NOMO-1 (cell line): ENCODE data around the gene UNC93A.
"Not testable (repeated sequence)": the region's sequence is repeated elsewhere in the genome, so short reads cannot be mapped to it uniquely, and the experiment has no call there.

Experiments used
- DNase-seq, 2 experiments: peaks; one replicate each; lab custom pipeline; 2025; ENCODE audit not compliant: unreplicated experiment in 2 of 2; lab: John Stamatoyannopoulos, UW

Gene UNC93A

DNA sequence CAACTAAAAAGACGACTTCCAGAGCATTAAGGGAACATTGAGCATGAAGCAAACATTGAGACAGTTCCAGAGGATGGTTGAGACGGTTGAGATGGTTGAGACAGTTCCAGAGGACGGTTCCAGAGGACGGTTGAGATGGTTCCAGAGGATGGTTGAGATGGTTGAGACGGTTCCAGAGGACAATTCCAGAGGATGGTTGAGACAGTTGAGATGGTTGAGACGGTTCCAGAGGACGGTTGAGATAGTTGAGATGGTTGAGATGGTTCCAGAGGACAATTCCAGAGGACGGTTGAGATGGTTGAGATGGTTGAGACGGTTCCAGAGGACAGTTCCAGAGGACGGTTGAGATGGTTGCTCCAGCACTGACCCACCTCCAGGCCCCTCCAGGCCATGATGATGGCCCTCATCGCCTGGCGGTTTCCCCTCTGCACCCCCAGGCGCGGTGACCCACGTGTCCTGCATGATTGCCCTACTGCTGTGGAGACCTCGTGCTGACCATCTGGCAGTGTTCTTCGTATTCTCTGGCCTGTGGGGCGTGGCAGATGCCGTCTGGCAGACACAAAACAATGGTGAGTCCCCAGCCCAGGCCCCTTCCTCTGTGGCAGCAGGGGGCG lies 16.3 kb downstream of the UNC93A start:
- DNase-seq, result no peak

DNA sequence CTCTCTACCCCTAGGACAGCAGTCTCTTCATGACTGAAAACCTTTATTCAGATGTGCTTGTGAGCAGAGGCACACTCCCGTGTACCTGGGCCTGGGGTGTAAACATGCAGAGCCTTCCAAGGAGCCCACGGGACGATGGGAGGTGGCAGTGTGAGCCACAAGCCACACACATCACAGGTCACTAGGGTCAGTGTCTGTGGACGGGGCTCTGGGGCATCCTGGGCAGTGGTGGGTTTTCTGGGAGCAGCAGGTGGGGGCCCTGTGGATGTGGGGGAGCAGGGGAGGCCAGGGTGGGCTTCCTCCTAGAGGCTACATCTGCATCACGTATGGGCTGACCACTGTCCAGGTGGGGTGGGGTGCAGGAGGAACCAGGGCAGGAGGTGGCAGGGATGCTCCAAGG lies 17.1 kb downstream of the UNC93A start:
- DNase-seq, result no peak

DNA sequence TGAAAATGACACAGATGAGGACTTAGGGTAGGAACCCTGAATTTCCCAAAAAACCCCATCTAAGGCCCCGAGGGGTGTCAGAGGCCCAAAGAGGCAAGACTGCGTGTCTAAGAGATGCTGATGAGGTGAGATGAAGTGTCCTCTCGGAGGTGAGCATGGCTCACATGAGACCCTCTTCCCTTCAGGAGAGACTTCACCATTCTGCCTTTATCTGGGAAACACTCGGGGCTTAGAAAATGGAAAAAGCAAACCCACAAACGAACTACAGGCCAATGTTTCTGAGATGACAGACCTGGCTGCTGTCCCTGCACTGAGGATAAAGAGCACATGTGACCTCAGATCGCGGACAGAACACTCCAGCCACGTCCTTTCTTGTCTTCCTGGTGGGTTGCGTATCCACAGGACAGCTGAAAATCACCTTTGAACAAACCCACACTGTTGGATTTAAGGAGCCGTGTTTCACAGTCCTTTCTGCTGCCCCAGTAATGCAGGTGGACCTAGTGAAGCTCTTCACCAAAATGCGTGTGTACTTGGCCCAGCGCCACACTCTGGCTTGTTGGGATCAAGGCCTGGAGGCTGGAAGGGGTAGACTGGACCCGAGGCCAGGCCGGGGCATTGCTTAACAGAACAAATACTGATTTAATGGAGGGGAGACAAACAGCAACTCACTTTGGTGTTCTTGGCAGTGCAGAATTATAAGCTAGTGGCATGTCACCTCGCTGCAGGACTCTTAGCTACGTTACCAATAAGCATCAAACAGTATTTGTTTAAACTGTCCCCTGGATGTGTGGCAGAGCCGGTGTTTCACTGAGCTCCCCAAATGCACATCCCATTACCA lies 18.5 kb downstream of the UNC93A start:
- DNase-seq, result not testable (repeated sequence)

DNA sequence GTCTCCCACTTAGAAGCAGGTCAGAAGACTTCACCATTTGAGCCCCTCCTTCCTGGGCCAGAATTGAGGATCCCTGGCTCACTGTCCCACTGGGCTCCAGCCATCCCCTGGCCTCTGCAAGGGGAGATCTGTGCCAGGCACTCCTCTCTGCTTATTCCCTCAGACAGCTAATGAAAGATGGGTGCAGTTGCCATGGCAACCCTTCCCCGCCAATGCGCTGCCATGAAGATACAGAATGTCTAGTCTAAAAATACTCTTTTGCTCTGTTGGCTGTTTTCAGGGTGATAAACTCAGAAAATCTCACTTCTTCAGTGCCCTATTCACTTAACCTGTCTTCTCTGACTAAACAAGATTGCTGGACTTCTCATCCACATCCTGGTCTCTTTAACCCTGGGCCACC lies 20.2 kb downstream of the UNC93A start:
- no peak for DNase-seq

DNA sequence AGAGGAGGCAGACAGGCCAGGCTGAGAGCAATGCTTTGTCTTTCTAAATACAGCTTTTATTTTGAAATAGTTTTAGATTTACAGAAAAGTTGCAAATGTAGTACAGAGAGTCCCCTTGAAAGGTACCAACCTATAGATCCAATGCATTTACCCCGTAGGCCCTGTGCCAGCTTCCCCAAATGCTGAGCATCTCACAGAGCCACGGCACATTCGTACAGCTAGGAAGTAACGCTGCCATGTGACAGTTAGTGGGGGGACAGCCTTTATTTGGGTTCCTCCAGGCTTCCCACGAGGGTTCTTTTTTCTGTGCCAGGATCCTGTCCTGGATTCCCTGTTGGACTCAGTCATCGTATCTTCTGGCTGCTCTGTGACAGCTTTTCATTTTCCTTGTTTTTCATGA lies 20.6 kb downstream of the UNC93A start:
- not testable (repeated sequence) for DNase-seq

DNA sequence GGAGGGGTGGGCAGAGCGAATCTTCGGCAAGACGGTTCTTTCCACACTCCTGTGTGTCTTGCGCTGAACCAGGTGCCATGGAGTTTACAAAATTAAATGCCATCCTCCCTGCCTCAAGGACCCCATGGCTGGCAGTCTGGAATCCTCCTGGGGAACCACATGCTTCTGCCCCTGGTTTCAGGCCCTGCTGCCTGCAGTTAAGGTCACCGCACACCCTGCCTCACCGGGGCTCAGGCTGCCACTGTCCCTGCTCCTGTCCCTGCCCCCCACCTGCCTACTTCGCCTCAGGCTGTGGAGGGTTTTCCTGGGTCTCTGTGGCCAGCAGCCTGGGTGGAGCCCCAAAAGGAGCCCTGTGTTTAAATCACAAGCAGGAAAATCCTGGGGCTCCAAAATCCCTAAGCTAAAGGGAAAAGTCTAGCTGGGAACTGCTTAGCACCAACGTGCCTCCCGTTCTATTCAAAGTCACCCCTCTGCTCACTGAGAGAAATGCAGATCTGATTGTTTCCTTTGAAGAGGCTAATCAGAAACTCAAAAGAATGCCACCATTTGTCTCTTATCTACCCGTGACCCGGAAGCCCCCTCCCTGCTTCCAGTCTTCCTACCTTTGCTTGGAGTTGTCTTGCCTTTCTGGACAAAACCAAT lies 23.2 kb downstream of the UNC93A start:
- no peak for DNase-seq

DNA sequence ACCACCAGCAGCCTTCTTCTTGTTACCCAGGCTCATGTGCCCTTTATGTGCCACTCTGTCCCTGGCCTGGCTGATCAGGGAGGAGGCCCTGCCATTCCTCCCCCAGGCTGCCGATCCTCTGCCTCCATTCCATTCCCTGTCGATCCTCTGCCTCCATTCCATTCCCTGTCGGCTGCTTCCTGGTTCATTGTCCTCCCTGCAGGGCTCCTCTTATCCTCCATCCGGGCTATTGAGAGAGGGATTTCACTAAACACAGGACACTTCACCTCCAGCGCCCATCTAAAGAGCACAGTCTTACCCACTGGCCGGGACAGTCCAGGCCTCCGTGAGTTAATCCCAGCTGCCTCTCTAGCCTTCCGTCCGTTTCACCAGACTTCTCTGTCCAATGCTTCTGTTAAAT lies 26.1 kb downstream of the UNC93A start:
- no peak for DNase-seq

DNA sequence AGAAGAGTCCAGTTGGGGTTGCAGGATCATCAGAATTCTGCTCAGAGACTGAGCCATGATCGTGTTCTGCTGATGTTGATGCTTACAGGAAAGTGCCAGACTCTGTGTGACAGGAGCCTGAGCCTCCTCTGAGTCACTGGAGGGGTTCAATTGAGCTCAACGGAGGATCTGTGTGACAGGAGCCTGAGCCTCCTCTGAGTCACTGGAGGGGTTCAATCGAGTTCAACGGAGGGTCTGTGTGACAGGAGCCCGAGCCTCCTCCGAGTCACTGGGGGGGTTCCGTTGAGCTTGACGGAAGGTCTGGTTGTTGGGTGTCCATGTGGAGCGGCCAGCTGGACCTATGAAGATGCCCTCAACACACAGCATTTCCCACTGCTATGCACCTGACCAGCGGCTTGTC lies 27.2 kb downstream of the UNC93A start:
- not testable (repeated sequence) for DNase-seq

DNA sequence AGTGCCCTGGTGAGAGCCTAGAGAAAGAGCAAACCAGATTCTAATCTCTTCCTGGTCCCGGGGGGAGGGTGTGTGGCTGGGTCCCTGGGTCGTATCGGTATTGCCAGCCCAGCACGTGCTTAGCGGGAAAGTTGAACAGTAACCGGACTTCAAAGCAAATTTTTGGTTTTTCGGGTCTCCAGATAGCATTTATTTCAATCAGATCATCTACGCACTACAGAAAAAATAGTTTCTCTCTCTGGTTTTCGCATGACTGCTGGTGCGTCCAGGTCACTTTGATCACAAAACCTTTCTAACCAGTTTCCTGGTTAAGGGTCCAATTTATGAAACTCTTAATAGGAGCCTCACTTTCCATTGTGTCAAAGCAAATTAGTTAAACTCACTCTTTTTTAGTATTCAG lies 27.7 kb downstream of the UNC93A start:
- DNase-seq, result not testable (repeated sequence)

DNA sequence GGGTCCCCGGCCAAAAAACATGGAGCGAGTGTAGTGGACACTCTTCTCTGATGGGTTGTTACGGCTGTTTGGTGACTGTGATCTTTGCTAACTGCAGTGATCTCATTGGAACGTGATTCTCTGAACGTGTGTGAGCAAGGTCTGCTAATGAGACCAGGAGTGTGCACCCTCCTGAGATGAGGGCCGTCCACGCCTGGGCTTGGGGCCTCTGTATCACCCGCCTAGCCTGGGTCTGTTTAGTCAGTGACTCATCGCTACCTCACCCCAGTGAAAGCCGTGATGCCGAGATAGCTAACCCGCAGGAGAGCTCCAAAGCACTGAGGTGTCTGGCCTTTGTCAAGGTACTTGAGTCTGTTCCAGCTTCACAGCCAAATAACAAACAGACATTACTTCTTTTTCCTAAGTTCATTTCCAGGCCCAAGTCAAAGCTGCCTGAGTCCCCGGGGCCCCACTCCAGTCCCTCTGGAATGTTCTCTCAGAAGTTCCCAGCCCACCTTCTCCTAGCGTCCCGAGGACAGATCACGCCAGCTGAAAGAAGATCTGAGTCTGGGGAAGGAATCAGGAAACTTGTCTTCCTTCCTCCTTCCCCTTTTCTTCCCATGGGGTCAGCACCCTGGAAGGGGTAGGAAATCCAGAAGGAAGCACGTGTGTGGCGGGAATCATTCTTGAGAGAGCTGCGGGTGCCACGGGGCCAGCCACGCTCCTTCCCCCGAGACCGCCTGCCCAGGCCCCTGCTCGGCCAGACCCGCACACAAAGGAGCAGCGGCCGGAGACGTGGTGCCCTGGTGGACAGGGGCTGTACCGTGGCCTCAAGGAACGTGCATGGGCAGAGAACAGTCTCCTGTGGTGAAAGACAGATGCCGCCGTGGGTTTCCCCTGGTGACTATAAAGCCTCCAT lies 29.0 kb downstream of the UNC93A start:
- not testable (repeated sequence) for DNase-seq

DNA sequence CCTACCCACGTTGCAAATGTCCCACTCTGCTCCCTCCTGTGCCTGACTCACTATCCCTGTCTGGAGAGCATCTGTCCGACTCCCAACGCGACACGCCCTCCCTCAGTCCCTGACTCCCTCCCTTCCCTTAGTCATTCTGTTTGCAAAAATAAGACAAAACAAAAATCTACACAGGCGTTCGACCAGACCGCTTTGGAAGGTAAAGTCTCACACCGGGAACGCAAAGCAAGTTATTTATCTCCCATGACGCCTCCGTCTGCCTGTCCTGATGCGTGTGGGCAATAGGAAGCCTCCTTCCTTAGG lies 29.6 kb downstream of the UNC93A start:
- DNase-seq, result not testable (repeated sequence)

DNA sequence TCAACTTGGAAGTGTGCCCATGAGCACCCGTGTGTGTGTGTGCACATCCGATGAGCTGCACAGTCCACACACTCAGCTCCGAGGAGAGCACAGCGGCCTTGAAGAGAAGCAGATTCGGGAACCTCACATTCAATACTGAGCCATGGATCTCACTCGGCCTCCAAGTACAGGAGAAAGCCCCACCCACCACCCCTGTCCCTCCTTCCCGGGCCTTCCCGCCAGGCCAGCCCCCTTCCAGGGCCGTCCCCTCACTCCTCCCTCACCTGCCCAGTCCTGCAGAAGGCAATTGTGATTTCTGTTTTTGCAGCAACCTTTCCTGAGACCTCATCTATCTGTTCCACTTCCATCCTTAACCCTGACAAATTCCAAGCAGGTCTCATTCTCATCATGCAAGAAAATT lies 30.1 kb downstream of the UNC93A start:
- not testable (repeated sequence) for DNase-seq

DNA sequence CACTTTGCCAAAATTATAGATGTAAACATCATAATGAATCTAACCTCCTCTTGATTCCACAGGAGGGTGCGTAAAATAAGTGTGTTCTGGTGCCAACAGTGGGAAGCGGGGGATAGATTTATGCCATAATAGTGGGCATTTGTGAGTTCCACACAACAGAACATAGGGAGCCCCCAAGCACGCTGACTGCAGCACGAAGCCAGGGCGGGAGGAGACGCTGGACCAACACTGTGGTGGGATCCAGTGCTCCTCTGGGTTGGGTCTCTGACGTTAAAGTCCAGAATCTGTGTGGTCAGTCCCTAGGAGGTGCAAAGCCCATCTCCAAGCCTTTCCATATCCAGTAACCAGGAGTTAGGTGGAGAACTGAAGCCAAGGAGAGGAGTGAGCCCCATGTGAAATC lies 32.0 kb downstream of the UNC93A start:
- DNase-seq, result no peak

DNA sequence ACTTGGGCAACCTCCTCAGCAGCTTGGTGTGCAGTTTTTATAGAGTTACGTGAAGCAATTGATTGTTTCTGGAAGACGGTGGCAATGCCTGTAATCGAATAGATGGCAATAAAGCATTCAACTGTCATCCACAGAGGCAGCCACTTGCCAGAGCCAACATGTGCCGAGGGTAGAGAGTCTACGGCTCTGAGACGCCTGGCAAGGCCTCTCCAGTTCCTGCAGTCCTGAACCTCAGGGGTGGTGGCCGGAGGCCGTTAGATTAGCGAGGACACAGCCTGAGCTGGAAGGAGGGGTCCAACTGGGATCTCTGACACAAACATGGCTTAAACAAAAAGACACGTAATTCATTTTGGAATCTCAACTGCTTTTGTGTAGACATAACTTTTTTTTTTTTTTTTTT lies 33.0 kb downstream of the UNC93A start:
- DNase-seq, result no peak

DNA sequence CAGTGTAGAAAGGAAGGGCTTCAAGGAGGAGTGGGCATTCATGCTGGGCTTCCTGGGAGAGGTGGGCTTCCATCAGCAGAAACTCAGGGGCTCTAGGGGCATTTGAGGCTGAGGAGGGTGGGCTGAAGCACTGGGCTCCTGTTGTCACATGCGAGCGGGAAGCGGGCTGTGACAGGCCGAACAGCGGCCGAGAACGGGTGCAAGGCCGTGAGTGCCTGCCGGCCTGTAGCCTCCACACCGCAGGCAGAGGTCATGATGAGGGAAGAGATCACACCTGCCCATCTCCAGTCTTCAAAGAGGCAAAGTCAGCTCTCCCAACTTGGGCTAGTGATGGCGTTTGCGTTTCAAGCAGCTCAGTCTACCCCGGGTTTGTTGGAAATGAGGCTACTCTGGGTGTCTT lies 34.7 kb downstream of the UNC93A start:
- DNase-seq, result no peak

DNA sequence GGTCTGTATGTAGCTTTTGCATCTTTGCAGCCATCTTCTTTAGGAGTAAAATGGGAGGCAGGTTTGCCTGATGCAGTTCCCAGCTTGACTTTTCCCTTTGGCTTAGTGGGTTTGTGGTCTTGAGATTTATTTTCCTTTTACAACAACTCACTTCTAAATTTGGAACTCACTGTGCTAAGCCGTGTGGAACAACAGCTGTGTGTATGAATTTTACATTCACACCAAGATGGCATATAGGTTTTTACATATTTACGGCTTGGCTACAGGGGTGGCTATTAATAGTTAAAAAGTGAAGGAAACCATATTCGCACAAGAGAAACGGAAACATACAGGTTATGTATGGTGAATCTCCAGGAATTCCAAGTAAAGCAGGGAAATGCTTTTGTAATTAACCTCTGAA lies 36.3 kb downstream of the UNC93A start:
- no peak for DNase-seq

DNA sequence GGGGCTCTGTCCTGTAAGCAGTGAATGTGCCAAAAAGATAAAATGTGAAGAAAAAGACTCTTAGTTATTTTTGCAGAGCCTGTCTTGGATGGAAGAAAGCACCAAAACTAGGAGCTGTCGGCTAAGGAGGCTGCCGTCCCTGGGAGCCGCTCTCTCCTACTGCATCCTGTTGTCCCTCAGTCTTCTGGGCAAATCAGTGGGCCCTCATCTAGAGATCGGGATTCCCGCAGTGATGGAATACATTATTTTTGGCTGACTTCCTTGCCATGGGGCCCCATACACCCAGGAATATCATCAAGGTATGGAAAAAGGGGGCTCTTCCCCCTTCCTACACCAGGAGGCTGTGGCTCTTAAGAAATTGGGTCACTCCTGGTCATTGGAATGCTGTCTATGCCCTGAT lies 37.0 kb downstream of the UNC93A start:
- DNase-seq, result no peak

DNA sequence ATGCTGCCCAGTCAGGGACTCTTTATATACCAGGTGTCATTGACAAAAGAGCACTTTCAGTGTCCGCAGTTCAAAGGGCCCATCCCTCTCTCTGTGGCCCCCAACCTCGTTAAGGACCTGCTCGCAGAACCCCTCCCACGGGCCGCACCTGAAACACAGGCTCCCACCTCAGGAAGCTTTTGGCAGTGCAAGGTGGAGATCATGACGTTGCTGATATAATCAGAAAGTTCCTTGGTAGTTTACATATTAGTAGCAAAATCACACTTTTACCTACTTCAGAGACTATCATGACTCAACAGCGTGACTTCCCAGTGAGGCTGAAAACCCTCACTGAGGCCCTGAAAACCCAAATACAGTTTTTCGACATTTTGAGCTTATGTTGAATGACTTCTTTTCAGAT lies 37.9 kb downstream of the UNC93A start:
- no peak for DNase-seq

DNA sequence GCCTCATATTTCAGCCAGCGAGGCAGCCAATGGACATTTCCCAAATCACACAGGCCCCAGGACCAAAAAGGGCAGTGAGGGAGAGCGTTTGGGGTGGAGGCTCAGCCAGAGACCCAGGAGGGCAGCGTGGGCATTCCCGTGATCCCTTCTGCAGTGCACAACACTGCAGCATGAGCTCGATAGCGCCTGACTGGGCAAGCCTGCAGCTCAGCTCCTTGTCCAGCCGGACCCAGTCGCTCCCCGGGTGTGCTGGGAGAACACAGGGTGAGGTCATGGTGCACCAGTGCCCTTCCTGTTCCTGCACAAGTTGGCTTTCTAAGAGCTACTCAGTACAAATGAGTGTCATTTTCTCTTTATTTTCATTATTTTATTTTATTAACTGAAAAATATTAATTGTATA lies 39.6 kb downstream of the UNC93A start:
- DNase-seq, result no peak

DNA sequence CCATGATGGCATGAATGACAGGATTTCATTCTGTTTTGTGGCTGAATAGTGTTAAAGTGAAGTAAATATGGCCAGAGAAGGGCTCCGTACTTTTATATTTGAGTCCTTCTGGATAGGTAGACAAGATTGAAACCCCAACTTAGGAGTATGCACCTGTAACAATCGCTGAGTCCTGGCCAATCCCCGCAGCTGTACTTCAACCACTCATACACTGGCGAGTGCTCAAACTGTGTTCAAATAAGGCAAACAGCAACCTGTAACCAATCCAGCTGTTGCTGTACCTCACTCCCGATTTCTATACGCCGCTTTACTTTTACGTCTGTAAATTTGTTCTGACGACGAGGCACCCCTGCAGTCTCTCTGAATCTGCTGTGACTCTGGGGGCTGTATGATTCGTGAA lies 40.5 kb downstream of the UNC93A start:
- DNase-seq, result no peak
